Muscle of arm (tissue), 12 donors: ENCODE data around the gene ARL6IP5. TPM values are rescaled to one million over a fixed set of nuclear protein-coding genes. Genes with fewer than 3 reads are reported as not detected.
A peak's percentile ranks its signal among the peaks of the same experiment; 100 is the strongest.

Experiments used
- DNase-seq: peaks from one replicate; pipeline ENCODE4 v3.0.0-alpha.2; 2013
- polyA plus RNA-seq, 12 donors: library from polyadenylated mRNA; unstranded; fragments of 120-200 nt; gene quantifications; one replicate each; pipeline ENCODE4 v1.2.1, GENCODE V29; 2013; ENCODE audit not compliant: insufficient read length in 12 of 12

ARL6IP5 gene
- polyA plus RNA-seq, 12 donors, result 75.8 to 167 (median 137) TPM; not detected in 1

DNA sequence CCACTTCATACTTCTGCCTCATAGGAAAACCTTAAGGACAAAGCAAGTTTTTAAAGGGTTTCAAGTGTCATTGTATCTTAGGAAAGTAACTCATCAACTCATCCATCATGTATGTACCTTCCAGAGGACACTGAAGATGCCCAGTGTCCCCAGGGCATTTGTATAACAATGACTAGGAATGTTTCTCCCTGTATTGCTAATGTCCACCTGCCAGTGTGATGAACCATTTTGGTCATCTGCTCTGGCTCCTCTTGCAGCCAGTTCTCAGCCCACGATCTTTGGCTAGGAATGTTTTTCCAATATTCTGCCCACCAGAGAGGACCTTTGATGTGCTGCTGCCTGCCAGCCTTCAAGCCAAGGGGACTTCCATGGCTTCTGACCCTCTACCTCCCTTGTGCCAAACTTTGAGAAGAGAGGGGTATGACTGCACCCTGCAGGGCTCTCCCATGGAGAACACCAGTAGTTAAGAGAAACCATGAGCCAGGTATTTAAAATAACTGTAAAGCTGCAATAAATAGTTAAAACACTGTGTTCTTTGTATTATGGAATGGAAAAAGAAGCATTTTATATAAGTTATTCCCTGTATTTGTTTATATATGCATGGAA is 26.3 kb downstream of the ARL6IP5 start:
- no peak for DNase-seq

GRCh38 chr3:69113536-69113935 is 28.8 kb downstream of the ARL6IP5 start:
- DNase-seq, result no peak

DNA sequence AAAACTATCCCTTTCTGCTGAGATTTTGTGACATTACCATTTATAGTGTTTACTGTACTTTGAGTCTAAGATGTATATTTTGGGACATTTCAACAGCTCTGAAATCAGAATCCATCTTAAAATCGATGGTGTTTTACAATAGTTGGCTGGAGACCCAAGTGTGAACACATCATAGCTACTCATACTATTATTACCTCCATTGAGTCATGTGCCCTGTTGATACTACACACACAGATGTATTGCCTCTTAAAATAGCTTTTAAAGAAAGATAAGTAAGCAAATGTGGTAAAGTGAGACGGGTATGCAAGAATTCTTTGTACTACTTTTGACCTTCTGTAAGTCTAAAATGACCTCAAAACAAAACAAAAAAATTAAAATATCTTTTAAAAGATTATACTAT is 31.0 kb downstream of the ARL6IP5 start:
- DNase-seq, result no peak

GRCh38 chr3:69116162-69116561 is 31.4 kb downstream of the ARL6IP5 start:
- DNase-seq, result no peak

DNA sequence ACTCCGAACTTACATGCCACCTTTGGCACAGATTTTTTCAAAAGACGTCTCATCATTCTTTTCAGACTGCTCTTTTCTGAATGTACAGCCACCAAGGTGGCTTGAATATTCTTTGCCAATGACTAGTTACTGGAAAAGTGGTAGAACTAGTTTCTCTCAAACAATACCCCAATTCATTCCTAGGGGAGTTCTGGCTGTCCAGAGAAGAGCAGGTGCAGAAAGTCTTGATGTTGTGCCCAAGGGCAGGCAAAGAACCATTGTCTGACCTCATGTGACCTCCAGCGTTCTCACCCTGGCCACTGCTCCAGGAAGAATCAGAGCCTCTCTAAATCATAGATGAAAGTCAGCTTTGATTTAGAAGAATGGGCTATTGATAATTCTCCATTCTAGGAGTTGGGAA is 32.2 kb downstream of the ARL6IP5 start:
- DNase-seq, result no peak

DNA sequence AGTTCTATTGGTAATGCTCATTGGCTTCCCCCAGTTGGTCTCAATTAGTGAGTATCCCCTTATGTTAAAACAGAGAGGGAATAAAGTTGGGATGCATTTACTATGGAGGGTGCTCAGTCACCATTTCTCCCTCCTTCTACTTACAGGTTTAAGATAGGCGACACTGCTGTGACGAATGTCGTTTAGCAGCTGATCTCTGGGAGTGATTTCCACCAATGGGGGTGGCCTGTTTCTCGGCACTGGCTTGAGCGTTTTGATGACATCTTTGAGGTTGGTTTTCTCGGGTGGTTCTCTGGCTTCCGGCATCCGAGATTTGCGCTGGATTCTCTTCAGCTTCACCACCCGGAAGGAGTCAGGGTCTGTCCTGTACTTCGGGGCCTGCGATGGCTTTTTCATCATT is 33.8 kb downstream of the ARL6IP5 start:
- DNase-seq, result no peak

GRCh38 chr3:69119138-69119537 is 34.4 kb downstream of the ARL6IP5 start:
- no peak for DNase-seq

- no peak for DNase-seq
These were observed 34.9 kb downstream of the ARL6IP5 start for GRCh38 chr3:69119681-69120080.

DNA sequence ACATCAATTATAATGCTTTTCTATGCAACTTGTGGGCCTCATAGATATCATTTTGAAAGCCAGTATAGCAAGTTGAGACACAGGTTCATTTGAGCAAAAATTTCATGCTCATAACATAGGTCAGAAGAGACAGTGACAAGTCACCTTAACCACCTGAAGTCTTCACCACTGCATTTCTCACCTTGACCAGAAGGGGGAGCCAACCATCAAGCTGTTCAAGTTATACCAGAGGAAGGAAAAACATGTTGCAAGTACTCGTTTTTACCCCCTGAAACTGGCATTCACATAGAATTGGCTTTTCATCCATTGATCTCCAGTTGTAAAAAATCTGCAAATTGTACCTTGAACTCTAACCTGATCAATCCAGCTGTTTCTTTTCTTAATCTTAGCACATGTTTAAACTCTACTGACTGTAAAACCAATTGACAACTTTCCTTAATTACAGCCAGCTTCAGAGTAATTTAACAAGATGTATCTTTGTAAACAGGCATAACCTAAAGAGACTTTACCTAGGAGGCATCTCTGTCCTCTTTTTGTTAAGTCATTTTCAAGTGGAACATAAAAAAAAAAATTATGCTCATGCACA is 36.2 kb downstream of the ARL6IP5 start:
- peak; percentile 61 for DNase-seq

- DNase-seq, result no peak
These were observed 36.8 kb downstream of the ARL6IP5 start for GRCh38 chr3:69121513-69121912.

- DNase-seq, result no peak
These were observed 37.2 kb downstream of the ARL6IP5 start for GRCh38 chr3:69121950-69122349.

DNA sequence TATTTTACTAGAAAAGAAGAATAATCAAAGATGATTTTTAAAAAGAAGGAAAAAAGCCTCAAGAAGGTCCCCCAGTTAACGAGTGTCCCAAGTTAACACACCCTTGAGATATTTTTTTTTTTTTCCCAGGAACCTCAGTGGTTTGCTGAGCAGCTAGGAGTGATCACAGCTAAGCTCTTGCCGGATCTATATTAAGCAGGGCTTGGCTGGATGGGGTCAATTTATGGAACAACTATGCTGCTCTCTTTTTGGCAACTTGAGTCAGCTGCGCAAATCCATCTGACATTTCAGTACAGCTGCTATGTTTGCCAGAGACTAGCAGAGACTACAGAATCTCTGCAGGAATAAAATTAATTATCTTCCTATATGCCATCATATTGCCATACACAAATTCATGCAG is 37.7 kb downstream of the ARL6IP5 start, which contains the start of gene LMOD3:
Gene LMOD3 (minus strand): TSS at position 193 of the 400 bp plus-strand sequence. CDS start 209 bp downstream, outside the sequence.
- DNase-seq, result peak; percentile 48

- no peak for DNase-seq
These were observed 41.5 kb downstream of the ARL6IP5 start for GRCh38 chr3:69126216-69126615.

- no peak for DNase-seq
These were observed 42.3 kb downstream of the ARL6IP5 start for GRCh38 chr3:69126999-69127398.

DNA sequence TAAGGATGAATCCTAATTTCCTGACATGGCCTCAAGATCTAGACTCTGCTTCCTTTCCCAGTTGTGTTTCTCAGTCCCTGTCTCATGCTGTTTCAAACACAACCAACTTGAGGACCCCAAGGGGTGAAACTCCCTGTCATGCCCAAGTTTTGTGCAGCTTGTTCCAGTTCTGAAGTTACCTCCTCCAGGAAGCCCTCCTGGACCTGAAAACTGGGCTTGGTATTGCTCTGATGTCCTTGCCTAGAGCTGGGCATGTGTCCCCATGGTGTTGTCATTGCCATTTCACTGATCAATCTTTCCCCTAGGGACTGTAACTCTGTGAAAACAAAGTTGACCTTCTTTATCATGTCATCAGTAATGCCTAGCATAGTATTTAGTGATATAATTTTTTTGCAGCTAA is 43.8 kb downstream of the ARL6IP5 start:
- DNase-seq, result no peak

DNA sequence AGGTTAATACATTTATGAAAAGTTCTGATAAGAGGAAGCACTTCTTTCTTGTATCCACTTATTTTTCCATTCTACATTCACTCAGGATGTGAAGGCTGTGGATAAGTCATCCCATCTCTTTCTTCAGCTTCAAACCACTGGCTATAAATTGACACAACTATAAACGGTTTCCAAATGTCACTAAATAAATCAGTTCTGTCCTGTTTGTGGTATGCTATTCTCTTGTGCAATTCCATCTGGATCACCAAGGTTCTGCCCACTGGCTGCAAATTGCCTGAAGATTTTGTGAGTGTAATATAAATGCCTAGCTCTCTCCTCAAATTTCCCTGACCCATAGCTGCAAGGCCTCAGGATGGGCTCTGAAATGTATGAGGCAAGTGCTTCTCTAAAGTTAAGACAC is 44.8 kb downstream of the ARL6IP5 start:
- no peak for DNase-seq

DNA sequence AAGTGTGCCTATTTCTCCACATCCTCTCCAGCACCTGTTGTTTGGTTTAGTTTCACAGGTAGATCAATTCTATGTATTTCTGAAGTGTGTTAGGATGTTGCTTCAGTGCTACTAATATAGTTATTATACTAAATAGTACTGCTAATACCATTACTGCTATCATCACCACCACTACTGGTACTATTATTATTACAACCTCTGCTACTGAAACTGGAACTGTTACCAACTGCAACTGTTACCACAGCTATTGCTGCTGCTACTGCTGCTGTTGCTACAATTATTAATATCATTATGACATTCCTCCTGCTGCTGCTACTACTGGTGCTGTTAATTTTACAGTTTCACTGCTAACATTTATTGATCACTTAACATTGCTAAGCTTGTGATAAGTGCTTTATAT is 46.0 kb downstream of the ARL6IP5 start:
- no peak for DNase-seq

GRCh38 chr3:69137005-69137404 is 52.3 kb downstream of the ARL6IP5 start:
- no peak for DNase-seq

DNA sequence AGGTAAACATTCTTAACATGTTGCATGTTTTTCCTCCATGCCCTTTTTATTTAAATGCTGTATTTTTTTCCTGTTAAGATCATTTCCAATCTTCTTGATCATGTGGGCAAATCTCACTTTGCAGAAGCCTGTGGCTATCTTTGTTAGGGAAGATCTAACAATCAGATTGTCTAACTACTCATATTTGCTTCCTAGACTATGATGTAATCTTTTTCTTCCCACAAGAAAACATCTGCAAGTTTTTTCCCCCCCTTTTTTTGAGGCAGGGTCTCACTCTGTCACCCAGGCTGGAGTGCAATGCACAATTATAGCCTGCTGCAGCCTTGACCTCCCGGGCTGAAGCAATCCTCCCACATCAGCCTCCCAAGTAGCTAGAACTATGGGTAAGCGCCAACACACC is 52.7 kb downstream of the ARL6IP5 start:
- no peak for DNase-seq

- DNase-seq, result no peak
These were observed 56.6 kb downstream of the ARL6IP5 start for GRCh38 chr3:69141313-69141712.

GRCh38 chr3:69142090-69142489 is 57.4 kb downstream of the ARL6IP5 start:
- DNase-seq, result no peak

- no peak for DNase-seq
These were observed 58.2 kb downstream of the ARL6IP5 start for GRCh38 chr3:69142797-69143454.

GRCh38 chr3:69143612-69144011 is 58.9 kb downstream of the ARL6IP5 start:
- no peak for DNase-seq
